ENCODE measurements around the gene MYO1B. TPM values are rescaled to one million over a fixed set of nuclear protein-coding genes. Genes with fewer than 3 reads are reported as not detected.

The MYO1B gene
- total and polyA plus RNA-seq, 4 donors, result 46.0 to 286 (median 88.1) TPM

- 5 to 8% methylated on average over 30 to 34 of the region's 34 CpGs for WGBS, 2 donors
- no peaks in the 10 kb centered on the region for H3K27me3 ChIP-seq (ENCODE audit: control insufficient read depth in 3 of 3, insufficient read depth in 3 of 3, low read length in 2 of 3)
- peak; percentile 90 to 92 (median 92) for DNase-seq
- peak overlapping the region; percentile 86 to 93 for H3K27ac ChIP-seq (ENCODE audit: low read depth in 1 of 2, low read length in 1 of 2)
- H3K9ac ChIP-seq (ENCODE audit: insufficient read depth in 1 of 2, low read length in 2 of 2), result peak overlapping the region; percentile 30 to 96
- ATAC-seq (ENCODE audit: insufficient read depth, low FRiP score), result peak; percentile 52
- peak overlapping the region; percentile 74 for H3K4me3 ChIP-seq
- H3K36me3 ChIP-seq (ENCODE audit: control insufficient read depth in 4 of 4, insufficient read depth in 4 of 4, low read length in 4 of 4), result peaks cover 0 to 9% (median 2%) of the 10 kb centered on the region in 4 donors
- H3K4me1 ChIP-seq (ENCODE audit: control insufficient read depth in 5 of 5, insufficient read depth in 5 of 5, low read length in 5 of 5), result peaks cover 0 to 46% (median 28%) of the 10 kb centered on the region in 5 donors
- no peak for TF ChIP-seq CTCF (IDR thresholded peaks at IDR 0.05; ENCODE audit: control extremely low read depth, extremely low read depth)
- peaks cover 0 to 3% (median 1%) of the 10 kb centered on the region in 4 donors for H3K9me3 ChIP-seq (ENCODE audit: control insufficient read depth in 4 of 4, insufficient read depth in 3 of 4, low read length in 3 of 4)
Observed at GRCh38 chr2:191245869-191246531, 796 bp downstream of the MYO1B start.

GRCh38 chr2:191246820-191247380, 1.7 kb downstream of the MYO1B start:
- 50 to 75% methylated on average over 6 of the region's 6 CpGs for WGBS, 2 donors
- peak in 2 of 3 donors; percentile 43 to 57 for DNase-seq
- Histone ChIP-seq H3K4me1 (ENCODE audit: control insufficient read depth in 5 of 5, insufficient read depth in 5 of 5, low read length in 5 of 5) (peaks cover 0 to 55% (median 32%) of the 10 kb centered on the region in 5 donors), H3K9me3 (ENCODE audit: control insufficient read depth in 4 of 4, insufficient read depth in 3 of 4, low read length in 3 of 4) (peaks cover 0 to 3% (median 1%) of the 10 kb centered on the region in 4 donors), H3K27ac (ENCODE audit: low read depth in 1 of 2, low read length in 1 of 2) (peak overlapping the region; percentile 49 to 79), H3K36me3 (ENCODE audit: control insufficient read depth in 4 of 4, insufficient read depth in 4 of 4, low read length in 4 of 4) (peaks cover 0 to 9% (median 2%) of the 10 kb centered on the region in 4 donors), H3K9ac (ENCODE audit: insufficient read depth in 1 of 2, low read length in 2 of 2) (peak overlapping the region in 1 of 2 donors; percentile 92), H3K4me3 (peak overlapping the region; percentile 43), H3K27me3 (ENCODE audit: control insufficient read depth in 3 of 3, insufficient read depth in 3 of 3, low read length in 2 of 3) (no peaks in the 10 kb centered on the region)
- no peak for TF ChIP-seq CTCF (IDR thresholded peaks at IDR 0.05; ENCODE audit: control extremely low read depth, extremely low read depth)
- no peak for ATAC-seq (ENCODE audit: insufficient read depth, low FRiP score)

- H3K4me3 ChIP-seq, result no peak overlapping the region
- H3K9ac ChIP-seq (ENCODE audit: insufficient read depth in 1 of 2, low read length in 2 of 2), result peak overlapping the region in 1 of 2 donors; percentile 92
- peaks cover 0 to 9% (median 2%) of the 10 kb centered on the region in 4 donors for H3K36me3 ChIP-seq (ENCODE audit: control insufficient read depth in 4 of 4, insufficient read depth in 4 of 4, low read length in 4 of 4)
- H3K27me3 ChIP-seq (ENCODE audit: control insufficient read depth in 3 of 3, insufficient read depth in 3 of 3, low read length in 2 of 3), result no peaks in the 10 kb centered on the region
- DNase-seq (peak; percentile 44 to 88 (median 81)), ATAC-seq (ENCODE audit: insufficient read depth, low FRiP score) (no peak)
- H3K27ac ChIP-seq (ENCODE audit: low read depth in 1 of 2, low read length in 1 of 2), result peak overlapping the region; percentile 49 to 79
- no peak for TF ChIP-seq CTCF (IDR thresholded peaks at IDR 0.05; ENCODE audit: control extremely low read depth, extremely low read depth)
- peaks cover 0 to 61% (median 35%) of the 10 kb centered on the region in 5 donors for H3K4me1 ChIP-seq (ENCODE audit: control insufficient read depth in 5 of 5, insufficient read depth in 5 of 5, low read length in 5 of 5)
- peaks cover 0 to 3% (median 1%) of the 10 kb centered on the region in 4 donors for H3K9me3 ChIP-seq (ENCODE audit: control insufficient read depth in 4 of 4, insufficient read depth in 3 of 4, low read length in 3 of 4)
- 26 to 46% methylated on average over 5 of the region's 5 CpGs for WGBS, 2 donors
Observed at GRCh38 chr2:191247381-191248057, 2.3 kb downstream of the MYO1B start.
